Panc1 (cell line): ENCODE data around the gene MTFR1L. TPM values are rescaled to one million over a fixed set of nuclear protein-coding genes. Genes with fewer than 3 reads are reported as not detected.

Source experiments
- ATAC-seq: fragments of 200-7000 bp; cut with Tn5 transposase; 2 replicates; pipeline ENCODE4 v1.9.1; 2020; ENCODE audit warnings: mild to moderate bottlenecking, moderate library complexity
- BruUV-seq: library from RNA; stranded (reverse); fragments of 400-500 nt; replicated peaks from 2 replicates; lab custom pipeline; 2021; lab: Mats Ljungman, UMichigan
- CTCF ChIA-PET: fragments of 300-600 bp; sonication (Branson Sonifier 250); formaldehyde crosslinking; loops from one replicate; lab custom pipeline; 2022; ENCODE audit warnings: antibody characterized with exemption; lab: Charles Lee
- POLR2A ChIA-PET: fragments of 300-600 bp; sonication (Branson Sonifier 250); formaldehyde crosslinking; loops from one replicate; lab custom pipeline; 2022; ENCODE audit warnings: antibody characterized with exemption; lab: Charles Lee
- DNase-seq: peaks from one replicate; pipeline ENCODE4 v3.0.0-alpha.2; 2010; ENCODE audit warnings: low read depth, low spot score
- H3K27ac ChIP-seq: 2 replicates; pipeline ENCODE4 v1.5.1; 2011; ENCODE audit warnings: mild to moderate bottlenecking, low read length, inconsistent platforms
- H3K27me3 ChIP-seq: fragments of 200-500 bp; sonication (Bioruptor generic); 2 replicates; pipeline ENCODE4 v1.6.0; 2014; ENCODE audit warnings: low read length, inconsistent platforms; ENCODE audit not compliant: control insufficient read depth, insufficient read depth
- H3K36me3 ChIP-seq: fragments of 200-500 bp; sonication (Bioruptor generic); 2 replicates; pipeline ENCODE4 v1.5.1; 2014; ENCODE audit warnings: inconsistent platforms, mild to moderate bottlenecking, low read length, moderate library complexity; ENCODE audit not compliant: control insufficient read depth, insufficient read depth
- H3K4me1 ChIP-seq: 2 replicates; pipeline ENCODE4 v1.5.1; 2011; ENCODE audit warnings: inconsistent platforms, mild to moderate bottlenecking, low read length, moderate library complexity; ENCODE audit not compliant: control insufficient read depth, insufficient read depth
- H3K4me3 ChIP-seq, 2 experiments: 2 replicates each; pipeline ENCODE4 v1.5.1; 2011 to 2012; ENCODE audit warnings: low read depth in 2 of 2, low read length in 2 of 2, mild to moderate bottlenecking in 2 of 2, inconsistent platforms in 1 of 2, moderate library complexity in 1 of 2
- H3K9me3 ChIP-seq: fragments of 200-500 bp; sonication (Bioruptor generic); 2 replicates; pipeline ENCODE4 v1.5.1; 2014; ENCODE audit warnings: low read depth, mild to moderate bottlenecking, inconsistent platforms, low read length, moderate library complexity; ENCODE audit not compliant: control insufficient read depth, insufficient read depth
- CTCF ChIP-seq: fragments of 450-650 bp; IDR thresholded peaks from 2 replicates; pipeline ENCODE4 v1.5.1; 2017; ENCODE audit warnings: mild to moderate bottlenecking
- POLR2AphosphoS5 ChIP-seq: IDR thresholded peaks from 2 replicates; pipeline ENCODE4 v1.6.1; 2012; ENCODE audit warnings: mild to moderate bottlenecking, low read depth, low read length, moderate library complexity
- REST ChIP-seq, 2 experiments: IDR thresholded peaks; 2 replicates each; pipeline ENCODE4 v1.6.1; 2011 to 2012; ENCODE audit warnings: low read depth in 2 of 2, control low read depth in 1 of 2, low read length in 1 of 2, mild to moderate bottlenecking in 1 of 2, moderate library complexity in 1 of 2; ENCODE audit not compliant: insufficient read depth in 1 of 2
- SIN3A ChIP-seq: IDR thresholded peaks from 2 replicates; pipeline ENCODE4 v1.6.1; 2012; ENCODE audit warnings: low read depth, mild to moderate bottlenecking, low read length, moderate library complexity, borderline replicate concordance; ENCODE audit not compliant: insufficient read depth
- TCF7L2 ChIP-seq: IDR thresholded peaks from 2 replicates; pipeline ENCODE4 v1.6.1; 2011; ENCODE audit warnings: mild to moderate bottlenecking, low read depth, low read length, inconsistent platforms
- in situ Hi-C: cut with HindIII; loops from 2 replicates; pipeline ENCODE4 v1.10.0; 2016; ENCODE audit warnings: low sequenced_read_pairs, low pct_unique_long_range_greater_than_20kb
- intact Hi-C: fragments of 100-400 bp; cut with micrococcal nuclease; formaldehyde crosslinking; loops from one replicate; pipeline ENCODE4 v1.10.0; 2022; ENCODE audit not compliant: unreplicated experiment
- total RNA-seq: library from RNA; stranded (reverse); gene quantifications from one replicate; pipeline ENCODE4 v1.2.1, GENCODE V29; 2021; ENCODE audit not compliant: unreplicated experiment

Gene MTFR1L
- total RNA-seq, 1 experiment from 2014 or later, result 68.5 TPM

GRCh38 chr1:25790472-25790871 is 29.3 kb upstream of the MTFR1L start:
- H3K36me3 ChIP-seq, result no peaks in the 10 kb centered on the region
- H3K4me1 ChIP-seq, result no peaks in the 10 kb centered on the region
- ChIA-PET CTCF (no interaction called here), POLR2A (no interaction called here)
- intact Hi-C loops (no loop called here), in situ Hi-C loops (no loop called here)
- no TSS peak for BruUV-seq
- DNase-seq (no peak), ATAC-seq (no peak)
- no peaks in the 10 kb centered on the region for H3K9me3 ChIP-seq
- no peaks in the 10 kb centered on the region for H3K27me3 ChIP-seq
- H3K4me3 ChIP-seq, result no peak overlapping the region
- TF ChIP-seq SIN3A (no peak), TCF7L2 (no peak), CTCF (no peak), REST (IDR thresholded peaks at IDR 0.05; ENCODE audit: insufficient read depth in 1 of 2, low read depth in 2 of 2, low read length in 1 of 2) (no peak), POLR2AphosphoS5 (no peak)
- H3K27ac ChIP-seq, result no peak overlapping the region

- DNase-seq, result no peak
- TF ChIP-seq TCF7L2, result no peak
- no peaks in the 10 kb centered on the region for H3K27me3 ChIP-seq
- no peaks in the 10 kb centered on the region for H3K9me3 ChIP-seq
- no peaks in the 10 kb centered on the region for H3K4me1 ChIP-seq
- no peak overlapping the region for H3K4me3 ChIP-seq
- ChIA-PET CTCF (no interaction called here), POLR2A (no interaction called here)
- no peaks in the 10 kb centered on the region for H3K36me3 ChIP-seq
- ATAC-seq, result no peak
- H3K27ac ChIP-seq, result no peak overlapping the region
- in situ Hi-C loops (no loop called here), intact Hi-C loops (no loop called here)
- no TSS peak for BruUV-seq
Observed at GRCh38 chr1:25792115-25792514, 27.6 kb upstream of the MTFR1L start.

GRCh38 chr1:25793585-25794170 is 26.1 kb upstream of the MTFR1L start:
- no TSS peak for BruUV-seq
- CTCF ChIA-PET, result interaction anchor here (0.6 to 0.7 kb wide), 3 partner anchors 11 to 209 kb away, joined by 3 to 6 read pairs (median 4); no protein-coding TSS in a partner anchor
- ATAC-seq, result no peak

More at GRCh38 chr1:25793585-25794170, 26.1 kb upstream of the MTFR1L start:
- H3K27me3 ChIP-seq, result no peaks in the 10 kb centered on the region
- TF ChIP-seq REST (IDR thresholded peaks at IDR 0.05; ENCODE audit: insufficient read depth in 1 of 2, low read depth in 2 of 2, low read length in 1 of 2) (no peak), POLR2AphosphoS5 (no peak), SIN3A (no peak), TCF7L2 (no peak), CTCF (no peak)
- intact Hi-C loops, result no loop called here
- H3K27ac ChIP-seq, result no peak overlapping the region
- in situ Hi-C loops, result no loop called here
- DNase-seq, result no peak
- H3K4me1 ChIP-seq, result no peaks in the 10 kb centered on the region
- POLR2A ChIA-PET, result no interaction called here
- H3K4me3 ChIP-seq, result no peak overlapping the region
- H3K36me3 ChIP-seq, result no peaks in the 10 kb centered on the region
- H3K9me3 ChIP-seq, result no peaks in the 10 kb centered on the region
